ENCODE measurements around the gene TNS1.

DNA sequence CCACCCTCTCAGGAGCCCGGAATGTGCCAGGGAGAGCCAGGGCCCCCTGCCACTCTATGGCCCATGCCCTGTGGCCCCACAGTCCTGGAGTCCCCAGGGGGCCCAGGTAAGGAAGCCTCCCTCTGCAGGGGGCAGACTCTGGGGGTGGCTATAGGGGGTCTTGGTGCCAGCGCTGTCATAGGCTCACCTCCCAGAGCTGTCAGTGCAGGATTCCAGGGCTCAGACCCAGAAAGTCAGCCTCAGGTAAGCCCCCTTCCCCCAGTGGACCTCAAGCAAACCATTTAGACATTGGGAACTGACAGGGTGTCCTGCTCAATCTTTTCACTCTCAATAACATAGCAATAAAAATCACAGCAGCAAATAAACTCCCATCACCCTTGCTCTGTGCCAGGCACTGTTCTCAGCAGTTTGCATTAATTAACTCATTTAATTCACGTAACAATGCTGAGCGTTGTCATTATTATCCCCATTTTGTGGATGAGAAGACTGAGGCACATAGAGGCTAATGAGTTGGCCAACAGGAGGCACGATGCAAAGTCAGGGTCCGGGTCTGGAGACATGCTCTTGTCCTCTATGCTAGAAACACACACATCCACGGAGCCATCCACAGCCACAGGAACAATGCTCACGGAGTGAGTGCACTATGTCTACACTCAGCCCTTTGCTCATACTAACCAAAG, 79.6 kb downstream of the TNS1 start:
- TF ChIP-seq, protein P1, sequence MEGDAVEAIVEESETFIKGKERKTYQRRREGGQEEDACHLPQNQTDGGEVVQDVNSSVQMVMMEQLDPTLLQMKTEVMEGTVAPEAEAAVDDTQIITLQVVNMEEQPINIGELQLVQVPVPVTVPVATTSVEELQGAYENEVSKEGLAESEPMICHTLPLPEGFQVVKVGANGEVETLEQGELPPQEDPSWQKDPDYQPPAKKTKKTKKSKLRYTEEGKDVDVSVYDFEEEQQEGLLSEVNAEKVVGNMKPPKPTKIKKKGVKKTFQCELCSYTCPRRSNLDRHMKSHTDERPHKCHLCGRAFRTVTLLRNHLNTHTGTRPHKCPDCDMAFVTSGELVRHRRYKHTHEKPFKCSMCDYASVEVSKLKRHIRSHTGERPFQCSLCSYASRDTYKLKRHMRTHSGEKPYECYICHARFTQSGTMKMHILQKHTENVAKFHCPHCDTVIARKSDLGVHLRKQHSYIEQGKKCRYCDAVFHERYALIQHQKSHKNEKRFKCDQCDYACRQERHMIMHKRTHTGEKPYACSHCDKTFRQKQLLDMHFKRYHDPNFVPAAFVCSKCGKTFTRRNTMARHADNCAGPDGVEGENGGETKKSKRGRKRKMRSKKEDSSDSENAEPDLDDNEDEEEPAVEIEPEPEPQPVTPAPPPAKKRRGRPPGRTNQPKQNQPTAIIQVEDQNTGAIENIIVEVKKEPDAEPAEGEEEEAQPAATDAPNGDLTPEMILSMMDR (conservative IDR thresholded peaks at IDR 0.05; ENCODE audit: low read depth, low read length) = no peak
- no peak for TF ChIP-seq EZH2 (IDR thresholded peaks at IDR 0.05; ENCODE audit: low read length, unreplicated experiment)
- no peak for TF ChIP-seq EZH2phosphoT487 (IDR thresholded peaks at IDR 0.05; ENCODE audit: borderline replicate concordance, low read length)
